Renal cortical epithelial cell (primary cell): ENCODE data around the gene MYL6. TPM values are rescaled to one million over a fixed set of nuclear protein-coding genes. Genes with fewer than 3 reads are reported as not detected.
"Not testable (repeated sequence)": the region's sequence is repeated elsewhere in the genome, so short reads cannot be mapped to it uniquely, and the experiment has no call there.

Experiments used
- DNase-seq: peaks from one replicate; pipeline ENCODE4 v3.0.0-alpha.2; 2011; ENCODE audit warnings: low read depth
- total RNA-seq: library from RNA; depleted of rRNA; stranded (reverse); fragments of >200 nt; gene quantifications from 2 replicates; pipeline ENCODE4 v1.2.3, GENCODE V29; 2014

Gene MYL6
- total RNA-seq, result 2,255 and 3,927 TPM in 2 replicates

DNA sequence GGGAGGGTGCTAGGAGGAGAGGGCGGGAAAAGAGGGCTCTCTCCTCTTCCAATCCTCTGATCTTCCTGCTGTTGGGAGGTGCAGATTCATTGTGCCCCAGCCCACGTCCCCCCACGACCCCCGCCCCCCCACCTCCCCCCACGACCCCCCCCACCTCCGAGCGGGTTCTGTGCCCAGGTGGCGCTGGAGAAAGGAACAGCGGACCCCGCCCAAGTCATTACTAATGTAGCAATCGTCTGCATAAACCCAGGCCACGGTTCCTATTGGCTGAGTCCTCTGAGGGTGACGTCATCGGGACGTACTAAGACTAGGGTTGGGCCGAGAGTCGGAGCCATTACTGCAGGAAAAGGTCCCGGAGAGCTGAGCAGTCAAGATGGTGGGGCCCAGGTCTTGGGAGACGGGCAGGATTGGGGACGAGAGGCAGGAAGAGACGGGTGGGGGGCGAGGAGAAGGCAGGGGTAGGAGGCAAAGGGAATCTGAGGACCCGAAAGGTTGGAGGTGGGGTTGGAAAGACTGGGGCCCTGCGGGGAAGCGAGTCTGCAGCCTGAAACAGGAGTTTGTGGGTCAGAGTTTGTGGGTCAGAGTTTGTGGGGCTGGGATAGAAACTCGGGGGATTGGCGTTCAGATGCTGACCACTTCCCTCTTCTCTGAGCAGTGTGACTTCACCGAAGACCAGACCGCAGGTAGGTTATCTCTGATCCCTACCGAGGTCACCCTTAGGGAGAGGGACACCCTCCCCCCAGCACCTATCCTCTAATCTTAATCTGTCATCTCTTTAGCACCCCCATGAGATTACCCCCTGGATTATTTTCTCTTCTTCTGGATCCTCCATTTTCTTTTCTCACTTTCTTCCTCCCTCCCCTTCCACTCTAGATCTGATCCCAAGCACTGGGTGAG is at the start of gene MYL6:
TSS of gene MYL6 (plus strand) at position 331 of the 897 bp plus-strand sequence. CDS start at position 374, 43 bp downstream.
- DNase-seq, result peak; percentile 97

GRCh38 chr12:56110571-56110970 is 47.6 kb upstream of the MYL6 start:
- DNase-seq, result no peak

DNA sequence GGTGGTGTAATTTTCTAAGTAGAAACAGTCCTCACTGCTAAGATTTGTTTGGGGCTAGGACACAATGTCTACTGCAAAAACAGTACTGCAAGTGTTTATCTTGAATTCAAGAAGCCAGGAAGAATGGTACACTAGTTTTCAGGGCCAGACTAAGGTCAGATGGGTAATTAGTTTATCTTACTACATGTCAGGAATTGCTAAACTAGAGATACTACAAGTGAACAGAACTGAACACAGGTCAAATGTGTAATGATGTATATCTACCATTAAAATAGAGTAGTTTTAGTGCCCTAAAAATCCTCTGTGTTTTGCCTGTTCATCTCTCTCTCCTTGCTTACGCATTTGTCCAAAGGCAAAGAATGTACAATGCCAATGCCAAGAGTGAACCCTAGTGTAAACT is 44.1 kb upstream of the MYL6 start:
- DNase-seq, result no peak

- no peak for DNase-seq
Observed at GRCh38 chr12:56115329-56115728, 42.8 kb upstream of the MYL6 start.

DNA sequence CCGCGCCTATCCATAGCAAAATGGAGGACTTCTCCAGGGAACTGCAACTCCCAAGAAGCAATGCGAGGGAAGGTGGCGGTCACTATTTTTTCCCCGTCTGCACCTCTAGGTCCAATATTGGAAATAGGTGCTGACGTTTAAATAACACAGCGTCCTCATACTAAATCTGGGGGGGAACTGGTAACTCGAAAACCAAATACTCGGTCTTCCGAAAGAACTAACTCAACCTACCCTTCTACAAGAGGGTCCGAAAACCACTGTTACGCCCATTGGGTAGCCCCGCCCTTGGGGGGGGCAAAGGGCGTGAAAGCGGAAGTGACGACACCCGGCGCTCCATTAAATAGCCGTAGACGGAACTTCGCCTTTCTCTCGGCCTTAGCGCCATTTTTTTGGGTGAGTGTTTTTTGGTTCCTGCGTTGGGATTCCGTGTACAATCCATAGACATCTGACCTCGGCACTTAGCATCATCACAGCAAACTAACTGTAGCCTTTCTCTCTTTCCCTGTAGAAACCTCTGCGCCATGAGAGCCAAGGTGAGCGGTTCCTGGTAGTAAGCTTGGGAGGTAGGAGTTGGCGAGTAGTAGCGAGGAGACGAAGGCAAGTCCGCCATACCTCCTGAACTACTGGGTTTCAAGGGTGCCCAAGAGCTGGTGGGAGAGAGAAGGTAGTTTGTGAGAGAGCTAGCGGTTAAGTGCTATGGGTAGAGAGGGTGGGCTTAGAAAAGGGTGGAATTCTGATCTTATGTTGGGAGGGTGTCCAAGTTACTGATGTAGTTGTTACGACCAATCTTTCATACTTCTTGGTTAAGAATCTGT is 41.7 kb upstream of the MYL6 start, which contains the start of gene RPL41:
TSS of gene RPL41 (plus strand) at position 367 of the 815 bp plus-strand sequence.
- peak; percentile 84 for DNase-seq

DNA sequence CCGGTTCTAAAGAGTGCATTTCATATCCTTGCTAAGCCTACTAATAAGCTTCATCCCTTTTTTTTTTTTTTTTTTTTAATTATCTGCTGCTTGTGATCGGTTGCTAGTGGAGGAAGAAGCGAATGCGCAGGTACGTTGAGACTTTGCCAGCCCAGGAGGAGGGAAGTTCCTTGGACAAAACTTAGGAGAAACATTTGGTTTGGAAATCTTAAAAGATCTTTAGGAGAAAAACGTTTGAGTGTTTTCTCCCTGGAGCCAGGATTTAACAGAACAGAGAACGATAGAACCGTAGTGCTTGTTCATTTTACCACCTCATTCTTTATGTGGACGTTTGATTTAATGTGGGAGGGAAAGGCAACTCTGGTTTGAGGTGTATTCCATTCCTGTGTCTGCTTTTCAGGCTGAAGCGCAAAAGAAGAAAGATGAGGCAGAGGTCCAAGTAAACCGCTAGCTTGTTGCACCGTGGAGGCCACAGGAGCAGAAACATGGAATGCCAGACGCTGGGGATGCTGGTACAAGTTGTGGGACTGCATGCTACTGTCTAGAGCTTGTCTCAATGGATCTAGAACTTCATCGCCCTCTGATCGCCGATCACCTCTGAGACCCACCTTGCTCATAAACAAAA is 41.0 kb upstream of the MYL6 start:
- DNase-seq, result not testable (repeated sequence)

DNA sequence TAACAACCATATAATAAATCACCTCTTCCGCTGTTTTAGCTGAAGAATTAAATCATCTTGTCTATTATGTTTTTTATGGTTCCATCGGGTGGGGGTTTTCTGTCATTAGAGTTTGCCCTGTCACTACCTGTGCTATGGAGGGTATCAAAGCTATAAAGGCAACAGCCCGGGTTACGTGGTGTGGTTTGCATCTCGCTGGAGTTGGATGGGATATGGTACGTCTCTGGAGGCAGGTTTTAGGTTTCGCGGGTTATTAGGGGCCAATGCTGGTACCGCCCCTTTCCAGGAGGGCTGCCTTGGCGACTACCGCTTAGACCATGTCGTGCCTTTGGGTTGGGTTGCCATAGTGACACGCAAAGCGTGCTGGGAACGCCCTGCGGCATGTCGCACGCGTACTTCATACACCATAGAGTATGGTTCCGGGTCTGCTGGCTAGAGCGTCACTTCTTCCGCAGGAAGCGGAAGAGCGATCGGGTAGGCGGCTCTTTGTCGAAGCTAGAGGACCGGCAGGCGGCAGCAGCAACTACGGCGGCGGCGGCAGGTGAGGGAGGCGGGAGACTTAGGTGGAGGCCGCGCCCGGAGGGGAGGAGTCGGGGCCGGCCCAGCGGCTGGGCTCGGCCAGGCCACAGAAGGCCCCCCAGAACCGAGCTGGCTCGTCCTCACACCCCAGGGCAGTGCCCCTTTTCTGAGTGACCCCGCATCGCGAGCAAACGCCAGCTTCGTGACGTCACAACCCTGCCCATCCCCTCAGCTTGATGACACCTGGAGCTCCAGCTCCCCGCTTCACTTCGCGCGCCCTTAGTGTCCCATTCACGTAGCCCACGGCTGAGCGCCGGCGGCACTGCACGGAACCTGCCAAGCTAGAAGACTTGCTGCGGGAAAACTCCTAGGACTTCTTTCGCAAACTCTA is 40.1 kb upstream of the MYL6 start, which contains the start of gene ZC3H10:
TSS of gene ZC3H10 (plus strand) at position 489 of the 910 bp plus-strand sequence. CDS start 2,297 bp downstream, outside the sequence.
- peak; percentile 98 for DNase-seq

DNA sequence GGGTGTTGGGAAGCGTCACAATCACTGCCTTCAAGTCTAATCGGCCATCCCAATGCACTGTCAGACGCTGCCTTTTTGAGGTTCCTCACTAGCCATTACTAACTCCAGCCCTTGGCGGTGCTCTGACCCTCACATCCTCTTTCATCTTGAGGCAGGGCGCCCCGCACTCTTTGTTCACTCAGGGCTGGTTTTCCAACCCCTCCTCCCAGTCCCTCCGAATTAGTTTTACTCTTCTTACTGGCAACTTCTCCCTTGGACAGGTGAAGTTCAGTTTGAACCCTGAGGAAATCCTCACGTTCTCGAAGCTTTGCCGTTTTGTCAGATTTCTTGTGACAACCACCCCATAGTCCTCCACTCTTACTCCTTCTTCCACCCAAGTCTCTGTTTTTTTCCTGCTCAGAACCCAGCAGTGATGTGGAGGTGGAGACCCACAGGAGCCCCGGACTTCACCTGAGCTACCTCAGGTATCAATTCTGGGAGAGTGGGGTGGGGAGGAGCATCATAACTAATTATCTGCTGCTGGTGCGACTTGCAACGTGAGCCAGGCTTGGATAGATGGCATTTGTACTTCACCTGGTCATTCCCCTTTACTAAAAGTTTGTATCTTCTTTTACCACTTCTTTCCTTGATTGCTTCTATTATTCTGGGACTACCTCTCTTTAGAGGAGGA is 39.3 kb upstream of the MYL6 start:
- DNase-seq, result no peak

DNA sequence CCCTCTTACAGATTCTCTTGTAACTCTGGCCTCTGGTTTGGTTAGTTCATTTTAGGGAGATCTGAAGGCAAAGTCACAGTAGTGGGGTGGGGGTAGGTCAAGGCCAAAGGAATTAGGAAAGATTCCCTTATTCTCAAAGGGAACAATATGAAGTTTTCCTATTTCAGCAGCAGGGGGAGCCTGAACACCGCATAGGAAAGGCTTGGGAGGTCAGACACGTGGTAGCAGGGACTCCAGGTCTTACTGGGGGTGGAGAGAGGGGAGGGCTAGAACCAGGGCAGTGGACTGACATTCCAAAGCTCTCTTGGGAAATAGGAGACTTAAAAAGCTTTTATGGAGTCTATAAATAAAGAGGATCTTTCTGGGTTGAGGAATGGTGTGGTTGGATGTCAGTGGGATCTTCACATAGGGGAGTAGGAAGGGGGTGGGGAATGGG is 38.8 kb upstream of the MYL6 start:
- peak; percentile 92 for DNase-seq

GRCh38 chr12:56120158-56120846 is 37.9 kb upstream of the MYL6 start:
- DNase-seq, result peak; percentile 51

- no peak for DNase-seq
Observed at GRCh38 chr12:56121204-56121870, 36.8 kb upstream of the MYL6 start.

DNA sequence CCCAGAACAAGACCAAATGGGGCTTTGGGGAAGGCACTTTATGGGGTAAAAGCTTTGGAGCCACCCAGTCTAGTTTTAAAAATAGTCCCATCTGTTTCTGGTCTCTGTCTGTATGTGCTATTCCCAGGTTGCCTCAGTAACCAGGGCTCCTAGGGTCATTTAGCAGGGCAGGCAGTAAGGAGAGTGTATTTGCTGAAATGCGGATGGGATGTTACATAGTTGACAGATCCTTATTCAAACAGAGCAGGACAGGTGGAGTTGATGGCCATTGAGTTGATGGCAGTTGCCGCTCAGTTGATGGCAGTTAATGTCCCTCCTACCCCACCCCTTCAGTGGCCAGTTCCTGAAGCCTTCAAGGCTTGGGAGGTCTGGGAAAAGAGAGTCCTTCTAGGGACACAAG is 35.5 kb upstream of the MYL6 start:
- no peak for DNase-seq

DNA sequence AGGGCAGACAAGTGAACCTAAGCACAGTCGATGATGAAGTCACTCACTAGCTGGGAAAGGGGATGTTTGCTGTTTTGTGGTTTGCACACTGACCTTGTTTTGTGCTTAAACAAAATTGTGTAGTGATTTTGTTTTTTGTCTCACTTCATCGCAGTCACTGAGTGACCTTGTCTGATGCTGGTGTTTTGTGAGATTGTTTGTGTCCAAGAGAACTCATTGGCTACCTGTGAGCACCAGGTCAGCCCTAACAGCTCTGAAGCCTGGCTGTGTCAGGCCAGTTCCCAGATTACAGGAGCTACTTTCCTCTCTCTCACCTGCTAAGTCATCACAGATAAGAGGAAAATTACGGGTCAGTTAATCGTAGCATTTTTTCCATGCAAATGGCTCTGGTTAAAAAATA is 34.0 kb upstream of the MYL6 start:
- no peak for DNase-seq

- DNase-seq, result no peak
Observed at GRCh38 chr12:56126732-56127239, 31.4 kb upstream of the MYL6 start.

GRCh38 chr12:56127485-56127887 is 30.7 kb upstream of the MYL6 start:
- DNase-seq, result no peak

DNA sequence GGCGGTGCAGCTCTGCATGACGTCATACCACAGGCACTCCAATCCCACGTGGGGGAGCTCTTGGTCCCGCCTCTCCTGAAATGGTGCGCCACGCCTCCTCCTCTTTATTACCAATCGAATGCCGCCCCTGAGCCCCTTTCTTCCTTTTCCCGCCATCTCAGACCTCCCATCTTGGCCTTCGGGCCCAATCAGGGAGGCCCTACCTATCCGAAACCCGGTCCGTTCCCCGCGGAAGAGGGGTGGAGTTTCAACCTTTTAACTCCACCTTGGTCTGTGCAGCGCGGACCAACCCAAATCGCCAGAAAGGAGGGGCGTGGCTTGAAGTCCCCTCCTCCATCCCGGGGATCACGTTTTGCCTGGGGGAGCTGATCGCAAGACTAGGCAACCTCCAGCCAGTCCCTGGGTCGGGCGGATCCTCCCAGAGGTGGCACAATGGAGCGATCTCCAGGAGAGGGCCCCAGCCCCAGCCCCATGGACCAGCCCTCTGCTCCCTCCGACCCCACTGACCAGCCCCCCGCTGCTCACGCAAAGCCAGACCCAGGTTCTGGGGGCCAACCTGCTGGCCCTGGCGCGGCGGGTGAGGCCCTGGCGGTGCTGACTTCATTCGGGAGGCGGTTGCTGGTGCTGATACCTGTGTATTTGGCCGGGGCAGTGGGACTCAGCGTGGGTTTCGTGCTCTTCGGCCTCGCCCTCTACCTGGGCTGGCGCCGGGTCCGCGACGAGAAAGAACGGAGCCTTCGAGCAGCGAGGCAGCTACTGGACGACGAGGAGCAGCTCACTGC is 30.1 kb upstream of the MYL6 start, which contains the start of gene ESYT1:
TSS of gene ESYT1 (plus strand) at position 380 of the 782 bp plus-strand sequence. CDS start at position 433, 53 bp downstream.
- DNase-seq, result peak; percentile 99

DNA sequence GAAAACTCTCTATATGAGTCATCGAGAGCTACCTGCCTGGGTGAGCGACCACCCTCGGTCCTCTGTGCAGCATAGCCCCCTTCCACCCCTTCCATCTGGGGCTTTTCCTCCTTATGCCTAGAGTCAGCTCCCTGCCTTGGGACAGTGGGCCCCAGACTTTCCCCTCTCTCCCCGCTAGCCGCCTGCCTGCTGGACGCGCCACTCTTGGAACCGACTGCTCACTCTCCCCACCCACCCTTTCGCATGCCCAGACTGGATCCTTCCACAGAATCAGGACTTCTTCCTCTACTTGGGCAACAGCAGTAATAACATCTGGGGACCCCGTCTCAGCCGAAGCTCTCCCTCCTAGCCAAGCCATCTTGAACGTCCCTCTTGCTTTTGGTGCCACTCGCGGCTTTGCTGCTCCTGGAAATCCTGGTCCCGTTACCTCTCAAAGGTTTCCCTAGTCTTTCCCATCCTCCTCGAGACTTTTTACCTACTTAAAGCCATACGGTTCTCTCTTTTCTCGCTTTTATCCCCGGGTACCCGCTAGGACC is 29.4 kb upstream of the MYL6 start:
- no peak for DNase-seq
